ENCODE data around the gene C12orf56. TPM values are rescaled to one million over a fixed set of nuclear protein-coding genes. Genes with fewer than 3 reads are reported as not detected.

The C12orf56 gene
- total RNA-seq, 1 experiment from 2014 or later = not detected

DNA sequence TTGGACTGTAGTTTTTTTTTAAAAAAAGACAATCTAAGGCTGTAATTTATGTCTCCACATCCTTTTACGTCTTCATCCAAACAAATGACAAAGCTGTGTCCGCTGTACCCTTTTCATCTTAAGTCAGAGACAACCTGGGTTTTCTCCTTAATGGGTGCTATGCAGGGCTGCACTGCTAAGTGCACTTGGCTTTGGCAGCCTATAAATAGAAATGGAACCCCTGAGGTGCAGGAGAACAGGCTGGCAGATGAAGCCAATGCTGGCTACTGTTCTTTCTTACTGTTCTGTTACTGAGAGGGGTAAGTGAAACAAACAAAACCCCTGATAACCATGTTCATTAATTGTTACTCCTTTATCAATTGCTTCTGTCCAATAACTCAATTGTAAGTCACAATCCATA lies 121.4 kb downstream of the C12orf56 start:
- no peaks in the 10 kb centered on the region for H3K36me3 Mint-ChIP-seq (ENCODE audit: insufficient read depth, unreplicated experiment)
- ChIA-PET POLR2A (no interaction called here), CTCF (no interaction called here)
- H3K4me1 Mint-ChIP-seq (ENCODE audit: insufficient read depth, unreplicated experiment) = no peaks in the 10 kb centered on the region
- H3K27ac Mint-ChIP-seq (ENCODE audit: low read depth, unreplicated experiment) = no peak overlapping the region
- H3K27me3 Mint-ChIP-seq (ENCODE audit: insufficient read depth, unreplicated experiment) = no peaks in the 10 kb centered on the region
- H3K9me3 Mint-ChIP-seq (ENCODE audit: unreplicated experiment) = no peaks in the 10 kb centered on the region
- BruUV-seq (replicated peaks) = no TSS peak
- intact Hi-C loops (cut with micrococcal nuclease) = no loop called here
- TF ChIP-seq, protein P1, sequence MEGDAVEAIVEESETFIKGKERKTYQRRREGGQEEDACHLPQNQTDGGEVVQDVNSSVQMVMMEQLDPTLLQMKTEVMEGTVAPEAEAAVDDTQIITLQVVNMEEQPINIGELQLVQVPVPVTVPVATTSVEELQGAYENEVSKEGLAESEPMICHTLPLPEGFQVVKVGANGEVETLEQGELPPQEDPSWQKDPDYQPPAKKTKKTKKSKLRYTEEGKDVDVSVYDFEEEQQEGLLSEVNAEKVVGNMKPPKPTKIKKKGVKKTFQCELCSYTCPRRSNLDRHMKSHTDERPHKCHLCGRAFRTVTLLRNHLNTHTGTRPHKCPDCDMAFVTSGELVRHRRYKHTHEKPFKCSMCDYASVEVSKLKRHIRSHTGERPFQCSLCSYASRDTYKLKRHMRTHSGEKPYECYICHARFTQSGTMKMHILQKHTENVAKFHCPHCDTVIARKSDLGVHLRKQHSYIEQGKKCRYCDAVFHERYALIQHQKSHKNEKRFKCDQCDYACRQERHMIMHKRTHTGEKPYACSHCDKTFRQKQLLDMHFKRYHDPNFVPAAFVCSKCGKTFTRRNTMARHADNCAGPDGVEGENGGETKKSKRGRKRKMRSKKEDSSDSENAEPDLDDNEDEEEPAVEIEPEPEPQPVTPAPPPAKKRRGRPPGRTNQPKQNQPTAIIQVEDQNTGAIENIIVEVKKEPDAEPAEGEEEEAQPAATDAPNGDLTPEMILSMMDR (IDR thresholded peaks at IDR 0.05; ENCODE audit: unreplicated experiment) = no peak
- H3K4me3 Mint-ChIP-seq (ENCODE audit: unreplicated experiment) = no peak overlapping the region
- no peak for DNase-seq (ENCODE audit: unreplicated experiment)

DNA sequence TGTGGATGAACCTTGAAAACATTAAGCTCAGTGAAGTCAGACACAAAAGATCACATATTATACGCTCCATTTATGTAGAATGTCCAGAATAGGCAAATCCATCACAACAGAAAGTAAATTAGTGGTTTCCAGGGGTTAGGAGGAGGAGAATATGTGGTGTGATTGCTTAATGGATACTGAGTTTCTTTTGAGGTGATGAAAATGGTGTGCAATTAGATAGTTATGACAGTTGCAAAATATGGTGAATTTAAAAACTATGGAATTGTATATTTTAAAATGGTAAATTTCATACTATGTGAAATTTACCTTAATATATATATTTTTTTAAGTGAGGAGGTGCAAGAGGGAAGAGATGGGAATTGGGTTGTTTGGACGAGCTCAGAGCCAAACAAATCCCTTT lies 122.1 kb downstream of the C12orf56 start:
- POLR2A ChIA-PET = interaction anchor here (0.5 kb wide), 1 partner anchor 472 kb away, joined by 4 read pairs; no protein-coding TSS in a partner anchor
- H3K9me3 Mint-ChIP-seq (ENCODE audit: unreplicated experiment) = no peaks in the 10 kb centered on the region
- TF ChIP-seq, protein P1 (IDR thresholded peaks at IDR 0.05; ENCODE audit: unreplicated experiment) = no peak
- CTCF ChIA-PET = interaction anchor here (0.7 to 1.0 kb wide), 3 partner anchors 26 to 424 kb away, joined by 3 read pairs; partner anchors contain the start of genes SRGAP1 and XPOT
- BruUV-seq (replicated peaks) = no TSS peak
- intact Hi-C loops (cut with micrococcal nuclease) = no loop called here
- DNase-seq (ENCODE audit: unreplicated experiment) = no peak
- no peak overlapping the region for H3K27ac Mint-ChIP-seq (ENCODE audit: low read depth, unreplicated experiment)
- no peak overlapping the region for H3K4me3 Mint-ChIP-seq (ENCODE audit: unreplicated experiment)
- no peaks in the 10 kb centered on the region for H3K36me3 Mint-ChIP-seq (ENCODE audit: insufficient read depth, unreplicated experiment)
- H3K27me3 Mint-ChIP-seq (ENCODE audit: insufficient read depth, unreplicated experiment) = no peaks in the 10 kb centered on the region
- H3K4me1 Mint-ChIP-seq (ENCODE audit: insufficient read depth, unreplicated experiment) = no peaks in the 10 kb centered on the region

DNA sequence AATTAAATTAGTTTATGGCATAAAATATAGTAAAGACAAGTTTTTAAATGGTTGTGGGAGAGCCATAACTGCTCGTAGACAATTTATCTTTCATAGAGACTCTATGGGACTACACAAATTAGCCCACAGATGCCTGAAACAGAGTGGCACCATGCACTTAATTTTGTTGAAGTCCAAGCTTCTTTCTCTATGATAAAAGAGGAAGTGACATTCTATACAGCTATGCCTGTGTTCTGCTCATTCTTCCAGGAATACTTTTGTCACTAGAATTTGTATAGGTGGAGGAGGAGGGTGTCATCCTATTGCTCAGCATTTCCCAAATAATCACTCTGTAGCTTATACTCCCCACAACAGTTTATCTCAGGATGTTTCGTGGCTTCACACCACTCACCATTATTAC lies 124.7 kb downstream of the C12orf56 start:
- ChIA-PET POLR2A (interaction anchor here (0.6 kb wide), 1 partner anchor 8 kb away, joined by 3 read pairs; no protein-coding TSS in a partner anchor), CTCF (interaction anchor here (0.5 to 0.8 kb wide), 2 partner anchors 9 to 422 kb away, joined by 4 to 5 read pairs; partner anchors contain the start of gene SRGAP1)
- Mint-ChIP-seq H3K27me3 (ENCODE audit: insufficient read depth, unreplicated experiment) (no peaks in the 10 kb centered on the region), H3K4me1 (ENCODE audit: insufficient read depth, unreplicated experiment) (no peaks in the 10 kb centered on the region), H3K36me3 (ENCODE audit: insufficient read depth, unreplicated experiment) (no peaks in the 10 kb centered on the region), H3K4me3 (ENCODE audit: unreplicated experiment) (no peak overlapping the region), H3K9me3 (ENCODE audit: unreplicated experiment) (no peaks in the 10 kb centered on the region), H3K27ac (ENCODE audit: low read depth, unreplicated experiment) (no peak overlapping the region)
- no peak for DNase-seq (ENCODE audit: unreplicated experiment)
- BruUV-seq (replicated peaks) = no TSS peak
- intact Hi-C loops (cut with micrococcal nuclease) = no loop called here
- TF ChIP-seq, protein P1 (IDR thresholded peaks at IDR 0.05; ENCODE audit: unreplicated experiment) = no peak

DNA sequence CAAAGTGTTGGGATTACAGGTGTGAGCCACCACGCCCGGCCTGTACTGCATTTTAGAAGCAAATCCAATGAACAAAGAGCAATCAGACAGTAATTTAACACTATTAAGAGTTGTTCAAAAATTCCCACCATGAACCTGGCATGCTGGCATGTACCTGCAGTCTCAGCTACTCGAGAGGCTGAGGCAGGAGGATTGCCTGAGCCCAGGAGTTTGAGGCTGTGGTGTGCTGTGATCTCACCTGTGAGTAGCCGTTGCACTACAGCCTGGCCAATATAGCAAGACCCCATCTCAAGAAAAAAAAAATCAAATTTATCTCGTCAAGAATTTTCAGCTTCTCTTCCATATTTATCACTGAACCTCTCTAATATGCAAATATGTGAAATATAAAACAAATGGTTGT lies 128.7 kb downstream of the C12orf56 start:
- H3K4me3 Mint-ChIP-seq (ENCODE audit: unreplicated experiment) = no peak overlapping the region
- H3K9me3 Mint-ChIP-seq (ENCODE audit: unreplicated experiment) = no peaks in the 10 kb centered on the region
- CTCF ChIA-PET = interaction anchor here (0.6 to 1.4 kb wide), 4 partner anchors 13 to 436 kb away, joined by 3 to 5 read pairs (median 4); no protein-coding TSS in a partner anchor
- H3K27me3 Mint-ChIP-seq (ENCODE audit: insufficient read depth, unreplicated experiment) = no peaks in the 10 kb centered on the region
- H3K4me1 Mint-ChIP-seq (ENCODE audit: insufficient read depth, unreplicated experiment) = no peaks in the 10 kb centered on the region
- TF ChIP-seq, protein P1 (IDR thresholded peaks at IDR 0.05; ENCODE audit: unreplicated experiment) = no peak
- intact Hi-C loops (cut with micrococcal nuclease) = no loop called here
- no peak for DNase-seq (ENCODE audit: unreplicated experiment)
- no TSS peak for BruUV-seq (replicated peaks)
- POLR2A ChIA-PET = no interaction called here
- no peaks in the 10 kb centered on the region for H3K36me3 Mint-ChIP-seq (ENCODE audit: insufficient read depth, unreplicated experiment)
- no peak overlapping the region for H3K27ac Mint-ChIP-seq (ENCODE audit: low read depth, unreplicated experiment)

Data from MCF 10A (cell line).